HepG2 (cell line): ENCODE results near the gene NTM. TPM values are rescaled to one million over a fixed set of nuclear protein-coding genes. Genes with fewer than 3 reads are reported as not detected.

ENCODE experiments used
- ATAC-seq: fragments of 200-7000 bp; cut with Tn5 transposase; 3 replicates; pipeline ENCODE4 v1.9.1; 2020; ENCODE audit warnings: mild to moderate bottlenecking, moderate library complexity
- BruUV-seq: library from RNA; stranded (reverse); fragments of 400-500 nt; replicated peaks from 2 replicates; lab custom pipeline; 2021; lab: Mats Ljungman, UMichigan
- CTCF ChIA-PET: fragments of 300-600 bp; formaldehyde crosslinking; extraction: SDS; loops from one replicate; lab custom pipeline; 2021; ENCODE audit warnings: low total read pairs, inconsistent platforms, low intra/inter-chr PET ratio; lab: Yijun Ruan, JAX
- POLR2A ChIA-PET: fragments of 350-600 bp; sonication (Branson Sonifier 250); formaldehyde crosslinking; loops from one replicate; lab custom pipeline; 2020; ENCODE audit warnings: antibody characterized with exemption, inconsistent platforms; lab: Yijun Ruan, JAX
- DNase-seq: peaks from one replicate; pipeline ENCODE4 v3.0.0-alpha.2; 2015; ENCODE audit warnings: low spot score
- FAIRE-seq: peaks from 3 replicates; lab custom pipeline; 2011; peaks lifted over from hg19 to GRCh38; lab: Jason Lieb, UNC
- H2AFZ ChIP-seq: one replicate; pipeline ENCODE4 v1.6.1; 2011; ENCODE audit warnings: low read length, inconsistent platforms
- H3K27ac ChIP-seq: fragments of 300-600 bp; 3 replicates; pipeline ENCODE4 v1.8.0; 2011; ENCODE audit warnings: mixed run types, mild to moderate bottlenecking, mixed read lengths, low read length, inconsistent platforms; ENCODE audit not compliant: insufficient read depth; ENCODE audit errors: extremely low read length
- H3K27me3 ChIP-seq, 2 experiments: fragments of 200-600 bp in 1 of 2; 2 replicates in 1 of 2; 3 replicates in 1 of 2; pipeline versions ENCODE4 v1.6.0 to v1.8.0; 2011; ENCODE audit warnings: low read length in 2 of 2, mild to moderate bottlenecking in 2 of 2, moderate library complexity in 2 of 2, inconsistent platforms in 1 of 2; ENCODE audit not compliant: insufficient read depth in 2 of 2, control insufficient read depth in 1 of 2
- H3K36me3 ChIP-seq, 2 experiments: fragments of 200-600 bp in 1 of 2; replicated peaks in 1 of 2; 2 replicates in 1 of 2; 3 replicates in 1 of 2; pipeline versions ENCODE4 v1.5.1 to v1.8.0; 2011; ENCODE audit warnings: low read length in 2 of 2, inconsistent platforms in 1 of 2; ENCODE audit not compliant: insufficient read depth in 2 of 2, control insufficient read depth in 1 of 2
- H3K4me1 ChIP-seq: 2 replicates; pipeline ENCODE4 v1.5.1; 2012; ENCODE audit warnings: low read length, inconsistent platforms; ENCODE audit not compliant: insufficient read depth
- H3K4me2 ChIP-seq: 2 replicates; pipeline ENCODE4 v1.6.0; 2011; ENCODE audit warnings: low read depth, low read length, inconsistent platforms
- H3K4me3 ChIP-seq, 3 experiments: fragments of 200-600 bp in 1 of 3; sonication (generic), shearing (Covaris generic) in 1 of 3; replicated peaks in 1 of 3; 2 replicates each; pipeline ENCODE4 v1.5.1; 2011 to 2016; ENCODE audit warnings: low read length in 3 of 3, inconsistent platforms in 2 of 3, low read depth in 2 of 3, mild to moderate bottlenecking in 2 of 3, control low read depth in 1 of 3, mixed read lengths in 1 of 3; ENCODE audit not compliant: insufficient read depth in 1 of 3
- H3K79me2 ChIP-seq: one replicate; pipeline ENCODE4 v1.6.1; 2011; ENCODE audit warnings: low read length, inconsistent platforms; ENCODE audit not compliant: insufficient read depth
- H3K9ac ChIP-seq: 2 replicates; pipeline ENCODE4 v1.6.0; 2011; ENCODE audit warnings: mild to moderate bottlenecking, low read depth, low read length, inconsistent platforms; ENCODE audit not compliant: insufficient read depth
- H3K9me3 ChIP-seq: 2 replicates; pipeline ENCODE4 v1.5.1; 2012; ENCODE audit warnings: mild to moderate bottlenecking, low read length
- H4K20me1 ChIP-seq: 2 replicates; pipeline ENCODE4 v1.6.0; 2011; ENCODE audit warnings: inconsistent platforms, mild to moderate bottlenecking, low read length, moderate library complexity; ENCODE audit not compliant: insufficient read depth
- NRL ChIP-seq: sonication (generic); formaldehyde crosslinking; IDR thresholded peaks from 2 replicates; pipeline ENCODE4 v1.5.0; 2020; ENCODE audit warnings: missing genetic modification reagents, mild to moderate bottlenecking, moderate library complexity, borderline replicate concordance
- PAF1 ChIP-seq: IDR thresholded peaks from 2 replicates; pipeline ENCODE4 v1.6.1; 2016; ENCODE audit warnings: missing genetic modification reagents, missing compliant biosample characterization
- POLR2AphosphoS5 ChIP-seq: IDR thresholded peaks from 2 replicates; pipeline ENCODE4 v1.6.1; 2012; ENCODE audit warnings: low read depth, low read length
- PRDM15 ChIP-seq: sonication (generic); formaldehyde crosslinking; IDR thresholded peaks from 2 replicates; pipeline ENCODE4 v1.4.0; 2020; ENCODE audit warnings: missing genetic modification reagents
- RFX1 ChIP-seq: fragments of 450-650 bp; IDR thresholded peaks from 2 replicates; pipeline ENCODE4 v1.6.1; 2017
- RXRA ChIP-seq: sonication (generic); formaldehyde crosslinking; IDR thresholded peaks from 2 replicates; pipeline ENCODE4 v1.5.1; 2020; ENCODE audit warnings: missing genetic modification reagents
- TRAFD1 ChIP-seq: sonication (generic); formaldehyde crosslinking; IDR thresholded peaks from 2 replicates; pipeline ENCODE4 v1.5.1; 2020; ENCODE audit warnings: missing genetic modification reagents, mild to moderate bottlenecking, borderline replicate concordance
- ZNF30 ChIP-seq: sonication (generic); formaldehyde crosslinking; IDR thresholded peaks from 2 replicates; pipeline ENCODE4 v1.5.0; 2020; ENCODE audit warnings: mild to moderate bottlenecking, missing genetic modification reagents
- ZNF382 ChIP-seq: sonication (generic); formaldehyde crosslinking; IDR thresholded peaks from 2 replicates; pipeline ENCODE4 v1.5.0; 2020; ENCODE audit warnings: missing genetic modification reagents, mild to moderate bottlenecking, borderline replicate concordance
- ZNF446 ChIP-seq: sonication (generic); formaldehyde crosslinking; IDR thresholded peaks from 2 replicates; pipeline ENCODE4 v1.5.0; 2020; ENCODE audit warnings: mild to moderate bottlenecking, missing genetic modification reagents
- ZNF552 ChIP-seq: sonication (generic); formaldehyde crosslinking; IDR thresholded peaks from 2 replicates; pipeline ENCODE4 v1.9.0; 2022; ENCODE audit warnings: missing genetic modification reagents, mild to moderate bottlenecking, borderline replicate concordance
- ZNF674 ChIP-seq: sonication (generic); formaldehyde crosslinking; IDR thresholded peaks from 2 replicates; pipeline ENCODE4 v1.5.0; 2020; ENCODE audit warnings: low read depth, mild to moderate bottlenecking, missing genetic modification reagents
- ZNF879 ChIP-seq: sonication (generic); formaldehyde crosslinking; IDR thresholded peaks from 2 replicates; pipeline ENCODE4 v1.8.1; 2023; ENCODE audit warnings: missing genetic modification reagents
- WGBS: methylation state at CpG from one replicate; pipeline ENCODE4 v1.1.6; 2017; ENCODE audit warnings: low lambda C conversion rate; 5-methylcytosine and 5-hydroxymethylcytosine counted together
- in situ Hi-C: cut with HindIII; loops from 2 replicates; pipeline ENCODE4 v1.10.0; 2017; ENCODE audit warnings: low pct_unique_long_range_greater_than_20kb; ENCODE audit not compliant: extremely low pct_ligation_motif_present
- intact Hi-C: fragments of 100-400 bp; cut with micrococcal nuclease; formaldehyde crosslinking; loops from one replicate; pipeline ENCODE4 v1.10.0; 2022; ENCODE audit not compliant: unreplicated experiment
- polyA plus RNA-seq, 8 experiments: library from polyadenylated mRNA; depleted of rRNA in 3 of 8; stranded (reverse) in 7 of 8; unstranded in 1 of 8; fragments of >200 nt; fragmentation: Illumina TruSeq in 4 of 8; extraction: Trizol in 4 of 8; gene quantifications; 2 replicates each; pipeline versions ENCODE4 v1.2.1 to v1.2.3, GENCODE V29; 2011 to 2016; ENCODE audit warnings: low read depth in 4 of 8, missing spikeins in 1 of 8, mixed read lengths in 1 of 8; ENCODE audit not compliant: insufficient read depth in 1 of 8
- total RNA-seq, 5 experiments: library from RNA; depleted of rRNA; stranded (reverse); fragments of >200 nt; fragmentation: Illumina TruSeq; extraction: Trizol; gene quantifications; 2 replicates each; pipeline ENCODE4 v1.2.3, GENCODE V29; 2016; ENCODE audit warnings: low read depth in 1 of 5
- TF ChIP-seq, protein P1 (sequence below): sonication (generic); formaldehyde crosslinking; conservative IDR thresholded peaks from 2 replicates; pipeline ENCODE4 v1.8.1; 2023; ENCODE audit warnings: missing genetic modification reagents

NTM gene
- total and polyA plus RNA-seq, 2 of the 13 experiments (the other 11 are each of a cell fraction or from before 2014, with no cell fraction given), result not detected

DNA sequence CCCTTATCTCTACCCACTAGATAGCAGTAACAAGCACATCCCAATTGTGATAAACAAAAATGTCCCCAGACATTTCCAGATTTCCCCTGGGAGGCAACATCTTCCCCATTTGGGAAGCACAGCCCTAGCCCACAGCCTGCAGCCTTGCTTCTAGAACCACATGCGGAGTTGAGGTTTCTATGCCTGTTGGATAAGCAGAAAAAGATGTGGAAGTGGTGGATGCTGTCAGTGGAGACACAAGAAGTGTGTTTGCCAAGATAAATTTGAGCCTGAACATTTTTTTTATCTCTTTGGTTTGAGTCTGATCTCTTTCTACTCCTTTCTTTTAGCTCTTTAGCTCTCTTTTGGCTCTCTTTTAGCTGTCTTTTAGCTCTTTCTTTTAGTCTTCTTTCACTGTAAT lies 884.5 kb downstream of the NTM start:
- H3K27me3 ChIP-seq, result peaks cover 0 to 5% of the 10 kb centered on the region in 2 experiments; a peak in 2 of 5 replicates
- no peaks in the 10 kb centered on the region for H3K4me1 ChIP-seq
- no peaks in the 10 kb centered on the region for H3K36me3 ChIP-seq
- FAIRE-seq (no peak), ATAC-seq (no peak), DNase-seq (no peak)
- H3K9ac ChIP-seq, result no peak overlapping the region
- TF ChIP-seq ZNF879 (no peak), PAF1 (no peak), ZNF382 (CRISPR knock-in tag) (no peak), NRL (CRISPR knock-in tag) (no peak), ZNF552 (CRISPR knock-in tag) (no peak), ZNF30 (CRISPR knock-in tag) (no peak), TRAFD1 (CRISPR knock-in tag) (no peak), ZNF446 (CRISPR knock-in tag) (no peak), ZNF674 (CRISPR knock-in tag) (no peak), PRDM15 (no peak), RXRA (CRISPR knock-in tag) (no peak), RFX1 (no peak), POLR2AphosphoS5 (no peak)
- TF ChIP-seq, protein P1, sequence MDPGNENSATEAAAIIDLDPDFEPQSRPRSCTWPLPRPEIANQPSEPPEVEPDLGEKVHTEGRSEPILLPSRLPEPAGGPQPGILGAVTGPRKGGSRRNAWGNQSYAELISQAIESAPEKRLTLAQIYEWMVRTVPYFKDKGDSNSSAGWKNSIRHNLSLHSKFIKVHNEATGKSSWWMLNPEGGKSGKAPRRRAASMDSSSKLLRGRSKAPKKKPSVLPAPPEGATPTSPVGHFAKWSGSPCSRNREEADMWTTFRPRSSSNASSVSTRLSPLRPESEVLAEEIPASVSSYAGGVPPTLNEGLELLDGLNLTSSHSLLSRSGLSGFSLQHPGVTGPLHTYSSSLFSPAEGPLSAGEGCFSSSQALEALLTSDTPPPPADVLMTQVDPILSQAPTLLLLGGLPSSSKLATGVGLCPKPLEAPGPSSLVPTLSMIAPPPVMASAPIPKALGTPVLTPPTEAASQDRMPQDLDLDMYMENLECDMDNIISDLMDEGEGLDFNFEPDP, result no peak
- WGBS, result 0% methylated on average over 1 of the region's 1 CpG
- no peak overlapping the region for H3K4me2 ChIP-seq
- H2AFZ ChIP-seq, result no peak overlapping the region
- intact Hi-C loops, result no loop called here
- H3K79me2 ChIP-seq, result no peaks in the 10 kb centered on the region
- H4K20me1 ChIP-seq, result no peaks in the 10 kb centered on the region
- BruUV-seq, result no TSS peak
- no peak overlapping the region for H3K4me3 ChIP-seq
- in situ Hi-C loops, result no loop called here
- ChIA-PET CTCF (no interaction called here), POLR2A (no interaction called here)
- no peaks in the 10 kb centered on the region for H3K9me3 ChIP-seq
- H3K27ac ChIP-seq, result no peak overlapping the region
